HepG2 (cell line): ENCODE results near the gene PLEKHB1. TPM values are rescaled to one million over a fixed set of nuclear protein-coding genes. Genes with fewer than 3 reads are reported as not detected.

Experiments used
- CEBPG ChIP-seq: IDR thresholded peaks from 2 replicates; pipeline ENCODE4 v1.6.1; 2016
- ERF ChIP-seq: IDR thresholded peaks from 2 replicates; pipeline ENCODE4 v1.6.1; 2018; ENCODE audit warnings: missing biosample characterization, missing genetic modification reagents
- HES4 ChIP-seq: sonication (generic); formaldehyde crosslinking; IDR thresholded peaks from 2 replicates; pipeline ENCODE4 v1.9.0; 2021; ENCODE audit warnings: mild to moderate bottlenecking, missing genetic modification reagents, borderline replicate concordance
- HMG20A ChIP-seq: IDR thresholded peaks from 2 replicates; pipeline ENCODE4 v1.6.1; 2016; ENCODE audit warnings: borderline replicate concordance
- MED1 ChIP-seq: sonication (generic); formaldehyde crosslinking; IDR thresholded peaks from 2 replicates; pipeline ENCODE4 v1.4.0; 2020; ENCODE audit warnings: missing genetic modification reagents
- MXI1 ChIP-seq: IDR thresholded peaks from 3 replicates; pipeline ENCODE4 v1.6.1; 2012; ENCODE audit warnings: low read depth, low read length, inconsistent platforms, borderline replicate concordance
- NR2F6 ChIP-seq, 2 experiments: IDR thresholded peaks; 2 replicates each; pipeline ENCODE4 v1.6.1; 2016; ENCODE audit warnings: antibody characterized with exemption in 1 of 2, mild to moderate bottlenecking in 1 of 2
- RARA ChIP-seq: IDR thresholded peaks from 2 replicates; pipeline ENCODE4 v1.6.1; 2016; ENCODE audit warnings: missing genetic modification reagents, missing compliant biosample characterization
- SP2 ChIP-seq: sonication (generic); formaldehyde crosslinking; IDR thresholded peaks from 2 replicates; pipeline ENCODE4 v1.5.1; 2020; ENCODE audit warnings: mild to moderate bottlenecking, missing genetic modification reagents
- TBP ChIP-seq: sonication (generic); formaldehyde crosslinking; IDR thresholded peaks from 2 replicates; pipeline ENCODE4 v1.5.0; 2020; ENCODE audit warnings: missing genetic modification reagents
- U2AF2 ChIP-seq: fragments of 200-400 bp; formaldehyde crosslinking; IDR thresholded peaks from 2 replicates; pipeline ENCODE4 v1.6.1; 2017; ENCODE audit warnings: low read depth, mild to moderate bottlenecking, low read length
- ZFP82 ChIP-seq: sonication (generic); formaldehyde crosslinking; IDR thresholded peaks from 2 replicates; pipeline ENCODE4 v1.5.1; 2020; ENCODE audit warnings: mild to moderate bottlenecking, missing genetic modification reagents, borderline replicate concordance
- ZNF281 ChIP-seq: sonication (generic); formaldehyde crosslinking; IDR thresholded peaks from 2 replicates; pipeline ENCODE4 v1.4.0; 2020; ENCODE audit warnings: missing genetic modification reagents, borderline replicate concordance
- ZNF337 ChIP-seq: sonication (generic); formaldehyde crosslinking; IDR thresholded peaks from 2 replicates; pipeline ENCODE4 v1.5.1; 2020; ENCODE audit warnings: missing genetic modification reagents, low read depth, mild to moderate bottlenecking, borderline replicate concordance
- ZNF646 ChIP-seq: sonication (generic); formaldehyde crosslinking; IDR thresholded peaks from 2 replicates; pipeline ENCODE4 v1.9.0; 2021; ENCODE audit warnings: mild to moderate bottlenecking, missing genetic modification reagents
- ZNF816 ChIP-seq: sonication (generic); formaldehyde crosslinking; IDR thresholded peaks from 2 replicates; pipeline ENCODE4 v1.8.0; 2022; ENCODE audit warnings: missing genetic modification reagents, mild to moderate bottlenecking, borderline replicate concordance
- polyA plus RNA-seq, 8 experiments: library from polyadenylated mRNA; depleted of rRNA in 3 of 8; stranded (reverse) in 7 of 8; unstranded in 1 of 8; fragments of >200 nt; fragmentation: Illumina TruSeq in 4 of 8; extraction: Trizol in 4 of 8; gene quantifications; 2 replicates each; pipeline versions ENCODE4 v1.2.1 to v1.2.3, GENCODE V29; 2011 to 2016; ENCODE audit warnings: low read depth in 4 of 8, missing spikeins in 1 of 8, mixed read lengths in 1 of 8; ENCODE audit not compliant: insufficient read depth in 1 of 8
- total RNA-seq, 5 experiments: library from RNA; depleted of rRNA; stranded (reverse); fragments of >200 nt; fragmentation: Illumina TruSeq; extraction: Trizol; gene quantifications; 2 replicates each; pipeline ENCODE4 v1.2.3, GENCODE V29; 2016; ENCODE audit warnings: low read depth in 1 of 5
- TF ChIP-seq, protein P1 (sequence below): sonication (generic); formaldehyde crosslinking; IDR thresholded peaks from 2 replicates; pipeline ENCODE4 v1.4.0; 2020; ENCODE audit warnings: missing genetic modification reagents

The PLEKHB1 gene
- total and polyA plus RNA-seq, 2 of the 13 experiments (the other 11 are each of a cell fraction or from before 2014, with no cell fraction given) = 68.0 to 99.3 TPM

DNA sequence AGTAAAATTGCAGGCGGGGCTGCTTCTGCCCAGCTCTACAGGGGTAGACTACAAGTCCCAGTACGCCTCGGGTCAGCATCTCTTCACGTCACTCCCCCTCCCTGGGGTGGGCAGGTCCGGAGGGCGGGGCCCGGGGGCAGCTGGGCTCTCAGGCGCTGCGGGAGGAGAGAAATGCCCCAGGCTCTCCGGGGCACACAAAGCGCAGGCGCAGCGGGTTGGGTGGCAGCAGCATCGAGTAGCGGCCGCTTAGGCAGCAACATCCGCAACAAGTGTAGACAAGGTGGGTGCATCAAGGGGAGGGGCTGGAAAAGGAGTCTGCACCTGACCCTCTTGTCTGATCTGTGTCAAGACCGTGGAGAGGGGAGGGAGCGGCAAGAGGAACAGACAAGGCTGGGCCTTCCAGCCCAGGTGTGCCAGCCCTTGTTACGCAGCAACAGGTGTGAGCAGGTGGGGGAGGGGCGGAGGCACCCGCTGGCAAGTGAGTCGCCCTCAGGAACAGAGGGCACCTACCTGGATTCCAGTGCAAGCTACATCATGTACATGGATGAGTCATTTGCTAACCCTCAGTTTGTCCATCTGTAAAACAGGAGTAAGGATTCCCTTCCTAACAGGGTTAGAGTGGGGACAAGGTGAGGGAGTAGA lies 1.2 kb downstream of the PLEKHB1 start (continued):
- no peak for TF ChIP-seq ZNF337 (CRISPR knock-in tag)
- TF ChIP-seq SP2 (CRISPR knock-in tag) = no peak
- no peak for TF ChIP-seq TBP (CRISPR knock-in tag)
- TF ChIP-seq ERF (CRISPR knock-in tag) = no peak; the same call in 1 of the 2 replicates
- no peak for TF ChIP-seq CEBPG
- TF ChIP-seq MXI1 = no peak; the same call in 2 of the 3 replicates
- TF ChIP-seq HES4 (CRISPR knock-in tag) = no peak
- TF ChIP-seq ZNF816 (CRISPR knock-in tag) = no peak
- no peak for TF ChIP-seq HMG20A (CRISPR knock-in tag)
- no peak for TF ChIP-seq U2AF2
- TF ChIP-seq NR2F6 (IDR thresholded peaks at IDR 0.05) = no peak
- TF ChIP-seq NR2F6 (CRISPR knock-in tag; IDR thresholded peaks at IDR 0.05) = no peak
- TF ChIP-seq, protein P1, sequence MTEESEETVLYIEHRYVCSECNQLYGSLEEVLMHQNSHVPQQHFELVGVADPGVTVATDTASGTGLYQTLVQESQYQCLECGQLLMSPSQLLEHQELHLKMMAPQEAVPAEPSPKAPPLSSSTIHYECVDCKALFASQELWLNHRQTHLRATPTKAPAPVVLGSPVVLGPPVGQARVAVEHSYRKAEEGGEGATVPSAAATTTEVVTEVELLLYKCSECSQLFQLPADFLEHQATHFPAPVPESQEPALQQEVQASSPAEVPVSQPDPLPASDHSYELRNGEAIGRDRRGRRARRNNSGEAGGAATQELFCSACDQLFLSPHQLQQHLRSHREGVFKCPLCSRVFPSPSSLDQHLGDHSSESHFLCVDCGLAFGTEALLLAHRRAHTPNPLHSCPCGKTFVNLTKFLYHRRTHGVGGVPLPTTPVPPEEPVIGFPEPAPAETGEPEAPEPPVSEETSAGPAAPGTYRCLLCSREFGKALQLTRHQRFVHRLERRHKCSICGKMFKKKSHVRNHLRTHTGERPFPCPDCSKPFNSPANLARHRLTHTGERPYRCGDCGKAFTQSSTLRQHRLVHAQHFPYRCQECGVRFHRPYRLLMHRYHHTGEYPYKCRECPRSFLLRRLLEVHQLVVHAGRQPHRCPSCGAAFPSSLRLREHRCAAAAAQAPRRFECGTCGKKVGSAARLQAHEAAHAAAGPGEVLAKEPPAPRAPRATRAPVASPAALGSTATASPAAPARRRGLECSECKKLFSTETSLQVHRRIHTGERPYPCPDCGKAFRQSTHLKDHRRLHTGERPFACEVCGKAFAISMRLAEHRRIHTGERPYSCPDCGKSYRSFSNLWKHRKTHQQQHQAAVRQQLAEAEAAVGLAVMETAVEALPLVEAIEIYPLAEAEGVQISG (CRISPR knock-in tag) = peak; percentile 60
- TF ChIP-seq ZNF646 (CRISPR knock-in tag) = no peak
- TF ChIP-seq ZNF281 (CRISPR knock-in tag) = peak; percentile 90
- TF ChIP-seq MED1 = no peak
- TF ChIP-seq RARA (CRISPR knock-in tag) = no peak
- peak; percentile 72; the same call in 1 of the 2 replicates for TF ChIP-seq ZFP82 (CRISPR knock-in tag)
